ENCODE results near the gene MYEF2.

DNA sequence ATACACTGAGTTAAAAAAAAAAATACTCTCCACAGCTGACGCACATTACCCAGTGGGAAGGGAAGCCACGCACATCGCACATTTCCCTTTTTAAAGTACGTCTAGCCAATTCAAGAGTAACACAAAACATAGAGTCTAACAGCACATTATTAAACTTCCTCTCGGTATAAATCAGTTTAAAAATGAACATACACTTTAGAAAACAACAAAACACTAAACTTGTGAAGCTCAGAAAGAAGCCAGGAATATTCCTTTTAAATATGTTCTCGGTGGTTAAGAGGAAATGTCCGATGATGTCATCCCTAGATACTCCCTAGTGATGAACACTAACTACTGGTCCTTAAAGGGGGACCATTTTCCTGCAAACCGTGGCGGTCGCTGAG, 721 bp downstream of the MYEF2 start:
- TF ChIP-seq, protein P1, sequence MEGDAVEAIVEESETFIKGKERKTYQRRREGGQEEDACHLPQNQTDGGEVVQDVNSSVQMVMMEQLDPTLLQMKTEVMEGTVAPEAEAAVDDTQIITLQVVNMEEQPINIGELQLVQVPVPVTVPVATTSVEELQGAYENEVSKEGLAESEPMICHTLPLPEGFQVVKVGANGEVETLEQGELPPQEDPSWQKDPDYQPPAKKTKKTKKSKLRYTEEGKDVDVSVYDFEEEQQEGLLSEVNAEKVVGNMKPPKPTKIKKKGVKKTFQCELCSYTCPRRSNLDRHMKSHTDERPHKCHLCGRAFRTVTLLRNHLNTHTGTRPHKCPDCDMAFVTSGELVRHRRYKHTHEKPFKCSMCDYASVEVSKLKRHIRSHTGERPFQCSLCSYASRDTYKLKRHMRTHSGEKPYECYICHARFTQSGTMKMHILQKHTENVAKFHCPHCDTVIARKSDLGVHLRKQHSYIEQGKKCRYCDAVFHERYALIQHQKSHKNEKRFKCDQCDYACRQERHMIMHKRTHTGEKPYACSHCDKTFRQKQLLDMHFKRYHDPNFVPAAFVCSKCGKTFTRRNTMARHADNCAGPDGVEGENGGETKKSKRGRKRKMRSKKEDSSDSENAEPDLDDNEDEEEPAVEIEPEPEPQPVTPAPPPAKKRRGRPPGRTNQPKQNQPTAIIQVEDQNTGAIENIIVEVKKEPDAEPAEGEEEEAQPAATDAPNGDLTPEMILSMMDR (IDR thresholded peaks at IDR 0.05), result no peak
- peak in 1 of 4 donors; percentile 5 for TF ChIP-seq POLR2AphosphoS5 (IDR thresholded peaks at IDR 0.05)
